Measurements from ENCODE around the gene GAL3ST2. TPM values are rescaled to one million over a fixed set of nuclear protein-coding genes. Genes with fewer than 3 reads are reported as not detected.
"Not testable (repeated sequence)": the region's sequence is repeated elsewhere in the genome, so short reads cannot be mapped to it uniquely, and the experiment has no call there.

Gene GAL3ST2
- total RNA-seq, 2 experiments from 2014 or later: 1.1 TPM; not detected in 1

GRCh38 chr2:241755166-241755565, 21.5 kb upstream of the GAL3ST2 start:
- DNase-seq (ENCODE audit: low spot score): no peak
- ChIA-PET POLR2A (no interaction called here), CTCF (ENCODE audit: unreplicated experiment) (no interaction called here)
- no peak overlapping the region for H3K27ac ChIP-seq (ENCODE audit: low read depth, low read length, poor library complexity, severe bottlenecking)
- H3K4me3 ChIP-seq (ENCODE audit: low read depth, low read length, poor library complexity, severe bottlenecking): no peak overlapping the region
- peaks cover 37% of the 10 kb centered on the region for H3K36me3 ChIP-seq (ENCODE audit: insufficient read depth, low read length)
- H3K9me3 ChIP-seq (ENCODE audit: low read length): no peaks in the 10 kb centered on the region
- H2AFZ ChIP-seq (ENCODE audit: low read length): no peak overlapping the region
- no peaks in the 10 kb centered on the region for H4K20me1 ChIP-seq (ENCODE audit: insufficient read depth, low read length)
- H3K9me2 ChIP-seq (ENCODE audit: insufficient read depth, low read length): no peaks in the 10 kb centered on the region
- H3K4me2 ChIP-seq (ENCODE audit: low read length): no peak overlapping the region
- H3K79me2 ChIP-seq (ENCODE audit: insufficient read depth, low read depth, low read length): no peaks in the 10 kb centered on the region
- no peaks in the 10 kb centered on the region for H3K4me1 ChIP-seq (ENCODE audit: insufficient read depth, low read length, poor library complexity, severe bottlenecking)
- BruUV-seq (replicated peaks): no TSS peak
- TF ChIP-seq EZH2phosphoT487 (IDR thresholded peaks at IDR 0.05; ENCODE audit: borderline replicate concordance, low read depth, low read length): no peak
- intact Hi-C loops (cut with micrococcal nuclease; ENCODE audit: unreplicated experiment): no loop called here

GRCh38 chr2:241755777-241756176, 20.8 kb upstream of the GAL3ST2 start:
- no peaks in the 10 kb centered on the region for H3K79me2 ChIP-seq (ENCODE audit: insufficient read depth, low read depth, low read length)
- BruUV-seq (replicated peaks): no TSS peak
- H3K36me3 ChIP-seq (ENCODE audit: insufficient read depth, low read length): peaks cover 43% of the 10 kb centered on the region
- no peak overlapping the region for H3K27ac ChIP-seq (ENCODE audit: low read depth, low read length, poor library complexity, severe bottlenecking)
- CTCF ChIA-PET (ENCODE audit: unreplicated experiment): no interaction called here
- H4K20me1 ChIP-seq (ENCODE audit: insufficient read depth, low read length): no peaks in the 10 kb centered on the region
- no peak overlapping the region for H2AFZ ChIP-seq (ENCODE audit: low read length)
- H3K4me3 ChIP-seq (ENCODE audit: low read depth, low read length, poor library complexity, severe bottlenecking): no peak overlapping the region
- DNase-seq (ENCODE audit: low spot score): no peak
- TF ChIP-seq EZH2phosphoT487 (IDR thresholded peaks at IDR 0.05; ENCODE audit: borderline replicate concordance, low read depth, low read length): no peak
- no peak for TF ChIP-seq CTCF (conservative IDR thresholded peaks at IDR 0.05; ENCODE audit: low read length)
- intact Hi-C loops (cut with micrococcal nuclease; ENCODE audit: unreplicated experiment): no loop called here
- no peaks in the 10 kb centered on the region for H3K4me1 ChIP-seq (ENCODE audit: insufficient read depth, low read length, poor library complexity, severe bottlenecking)
- H3K9me3 ChIP-seq (ENCODE audit: low read length): no peaks in the 10 kb centered on the region
- POLR2A ChIA-PET: no interaction called here
- no peaks in the 10 kb centered on the region for H3K9me2 ChIP-seq (ENCODE audit: insufficient read depth, low read length)
- H3K4me2 ChIP-seq (ENCODE audit: low read length): no peak overlapping the region

GRCh38 chr2:241759067-241759807, 17.4 kb upstream of the GAL3ST2 start:
- Histone ChIP-seq H3K9me2 (ENCODE audit: insufficient read depth, low read length) (no peaks in the 10 kb centered on the region), H3K79me2 (ENCODE audit: insufficient read depth, low read depth, low read length) (no peaks in the 10 kb centered on the region), H3K4me2 (ENCODE audit: low read length) (no peak overlapping the region), H2AFZ (ENCODE audit: low read length) (no peak overlapping the region), H3K36me3 (ENCODE audit: insufficient read depth, low read length) (peaks cover 38% of the 10 kb centered on the region), H4K20me1 (ENCODE audit: insufficient read depth, low read length) (no peaks in the 10 kb centered on the region), H3K4me1 (ENCODE audit: insufficient read depth, low read length, poor library complexity, severe bottlenecking) (no peaks in the 10 kb centered on the region), H3K27ac (ENCODE audit: low read depth, low read length, poor library complexity, severe bottlenecking) (no peak overlapping the region), H3K9me3 (ENCODE audit: low read length) (no peaks in the 10 kb centered on the region), H3K4me3 (ENCODE audit: low read depth, low read length, poor library complexity, severe bottlenecking) (no peak overlapping the region)
- BruUV-seq (replicated peaks): no TSS peak
- intact Hi-C loops (cut with micrococcal nuclease; ENCODE audit: unreplicated experiment): no loop called here
- POLR2A ChIA-PET: no interaction called here
- CTCF ChIA-PET (ENCODE audit: unreplicated experiment): no interaction called here
- DNase-seq (ENCODE audit: low spot score): no peak
- TF ChIP-seq EZH2phosphoT487 (IDR thresholded peaks at IDR 0.05; ENCODE audit: borderline replicate concordance, low read depth, low read length) (no peak), CTCF (conservative IDR thresholded peaks at IDR 0.05; ENCODE audit: low read length) (no peak)

GRCh38 chr2:241759893-241760292, 16.7 kb upstream of the GAL3ST2 start:
- H3K4me2 ChIP-seq (ENCODE audit: low read length); H4K20me1 ChIP-seq (ENCODE audit: insufficient read depth, low read length); DNase-seq (ENCODE audit: low spot score); intact Hi-C loops (cut with micrococcal nuclease; ENCODE audit: unreplicated experiment); H3K27ac ChIP-seq (ENCODE audit: low read depth, low read length, poor library complexity, severe bottlenecking); H2AFZ ChIP-seq (ENCODE audit: low read length); H3K4me3 ChIP-seq (ENCODE audit: low read depth, low read length, poor library complexity, severe bottlenecking); H3K4me1 ChIP-seq (ENCODE audit: insufficient read depth, low read length, poor library complexity, severe bottlenecking); BruUV-seq (replicated peaks); H3K9me3 ChIP-seq (ENCODE audit: low read length); POLR2A ChIA-PET; H3K9me2 ChIP-seq (ENCODE audit: insufficient read depth, low read length); H3K79me2 ChIP-seq (ENCODE audit: insufficient read depth, low read depth, low read length); CTCF ChIA-PET (ENCODE audit: unreplicated experiment): not testable (repeated sequence)
- peaks cover 38% of the 10 kb centered on the region for H3K36me3 ChIP-seq (ENCODE audit: insufficient read depth, low read length)
